Ovary (tissue), 9 donors: ENCODE data around the gene CNBP. TPM values are rescaled to one million over a fixed set of nuclear protein-coding genes. Genes with fewer than 3 reads are reported as not detected.
"Not testable (repeated sequence)": the region's sequence is repeated elsewhere in the genome, so short reads cannot be mapped to it uniquely, and the experiment has no call there.

Experiments used
- DNase-seq, 5 donors: peaks; one replicate each; pipeline ENCODE4 v3.0.0-alpha.2; 2019 to 2020
- H3K27ac ChIP-seq, 2 donors: fragments of 200-600 bp; one replicate each; pipeline versions ENCODE4 v1.5.1 to v1.8.0; 2019 to 2022
- H3K27me3 ChIP-seq: fragments of 200-600 bp; one replicate; pipeline ENCODE4 v1.8.0; 2022
- H3K36me3 ChIP-seq: fragments of 200-600 bp; sonication (generic); one replicate; pipeline ENCODE4 v1.5.1; 2019
- H3K4me1 ChIP-seq: one replicate; pipeline ENCODE4 v1.8.1; 2013; ENCODE audit warnings: mild to moderate bottlenecking, moderate library complexity; ENCODE audit not compliant: insufficient read depth
- H3K4me3 ChIP-seq: fragments of 200-600 bp; sonication (generic); one replicate; pipeline ENCODE4 v1.5.1; 2017
- H3K9me3 ChIP-seq, 2 donors: fragments of 200-600 bp in 1 of 2; sonication (generic) in 1 of 2; one replicate each; pipeline versions ENCODE4 v1.5.1 to v1.8.1; 2013 to 2019; ENCODE audit warnings: mild to moderate bottlenecking in 1 of 2, moderate library complexity in 1 of 2
- EP300 ChIP-seq: sonication (generic); formaldehyde crosslinking; IDR thresholded peaks from one replicate; pipeline ENCODE4 v1.6.1; 2017; ENCODE audit warnings: antibody characterized with exemption
- POLR2A ChIP-seq: fragments of 450-650 bp; IDR thresholded peaks from one replicate; pipeline ENCODE4 v1.6.1; 2017; ENCODE audit warnings: antibody characterized with exemption, mild to moderate bottlenecking, moderate library complexity
- WGBS, 3 donors: extraction: QIAGEN DNeasy Blood & Tissue Kit in 1 of 3; methylation state at CpG; one replicate each; pipeline versions ENCODE4 v1.1.5 to v1.1.7; 2013 to 2017; 5-methylcytosine and 5-hydroxymethylcytosine counted together
- intact Hi-C, 4 donors: fragments of 100-400 bp; cut with DNase I; formaldehyde crosslinking; loops; one replicate each; pipeline versions ENCODE4 v1.11.0 to v1.15.1; 2022 to 2023
- polyA plus RNA-seq, 2 donors: library from polyadenylated mRNA; stranded (reverse); fragments of 200-250 nt in 1 of 2; fragments of 350-450 nt in 1 of 2; fragmentation: Illumina TruSeq in 1 of 2; extraction: RNeasy Lipid Tissue Mini Kit (QIAGEN cat#74804) in 1 of 2; gene quantifications; one replicate each; pipeline ENCODE4 v1.2.3, GENCODE V29; 2013 to 2014
- total RNA-seq, 7 donors: library from RNA; depleted of rRNA in 2 of 7; stranded (reverse); fragments of >200 nt in 2 of 7; fragmentation: NEBNext Ultra II Directional in 3 of 7; extraction: Animal tissue kit (Norgen Biotek cat#: 25700) in 3 of 7; gene quantifications; one replicate each; pipeline versions ENCODE4 v1.1.0 to v1.2.4, GENCODE V29; 2016 to 2023
- TF ChIP-seq, protein P1 (sequence below), 3 donors: fragments of 450-650 bp in 2 of 3; fragments of 200-600 bp in 1 of 3; IDR thresholded peaks; one replicate each; pipeline versions ENCODE4 v1.5.1 to v1.8.0; 2016 to 2022; ENCODE audit warnings: antibody characterized with exemption in 3 of 3, mild to moderate bottlenecking in 1 of 3
- donor health status: DM: no; HTN: no; CAD: no; lungs with moderate emphysema.
- donor health status: DM: no; HTN: no; CAD: no.
- donor health status: Bipolar disorder and iron deficiency.
- donor health status: DM: yes; HTN: yes; CAD: no.
- donor health status: DM: no; HTN: no; CAD: no.
- donor health status: DM: yes; HTN: yes; CAD: no.

CNBP gene
- total and polyA plus RNA-seq, 9 donors: 383 to 540 (median 467) TPM

GRCh38 chr3:129144786-129145185 is 38.9 kb downstream of the CNBP start:
- H3K36me3 ChIP-seq: no peaks in the 10 kb centered on the region
- intact Hi-C loops: no loop called here
- H3K9me3 ChIP-seq: no peaks in the 10 kb centered on the region

DNA sequence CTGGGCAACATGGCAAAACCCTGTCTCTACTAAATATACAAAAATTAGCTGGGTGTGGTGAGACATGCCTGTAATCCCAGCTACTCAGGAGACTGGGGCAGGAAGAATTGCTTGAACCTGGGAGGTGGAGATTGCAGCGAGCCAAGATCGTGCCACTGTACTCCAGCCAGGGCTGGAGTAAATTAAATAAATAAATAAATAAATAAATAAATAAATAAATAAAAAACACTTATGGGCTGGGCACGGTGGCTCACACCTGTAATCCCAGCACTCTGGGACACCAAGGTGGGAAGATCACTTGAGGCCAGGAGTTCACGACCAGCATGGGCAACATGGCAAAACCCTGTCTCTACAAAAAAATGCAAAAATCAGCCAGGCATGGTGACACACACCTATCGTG is 42.7 kb downstream of the CNBP start:
- H3K36me3 ChIP-seq, H3K27ac ChIP-seq, H3K9me3 ChIP-seq, DNase-seq, H3K4me1 ChIP-seq, intact Hi-C loops, H3K27me3 ChIP-seq, H3K4me3 ChIP-seq: not testable (repeated sequence)
- WGBS, 3 donors: 91 to 93% (median 91%) methylated on average over 5 of the region's 5 CpGs

More at GRCh38 chr3:129144786-129145185, 38.9 kb downstream of the CNBP start:
- TF ChIP-seq POLR2A: no peak
- TF ChIP-seq EP300: no peak
- TF ChIP-seq, protein P1, sequence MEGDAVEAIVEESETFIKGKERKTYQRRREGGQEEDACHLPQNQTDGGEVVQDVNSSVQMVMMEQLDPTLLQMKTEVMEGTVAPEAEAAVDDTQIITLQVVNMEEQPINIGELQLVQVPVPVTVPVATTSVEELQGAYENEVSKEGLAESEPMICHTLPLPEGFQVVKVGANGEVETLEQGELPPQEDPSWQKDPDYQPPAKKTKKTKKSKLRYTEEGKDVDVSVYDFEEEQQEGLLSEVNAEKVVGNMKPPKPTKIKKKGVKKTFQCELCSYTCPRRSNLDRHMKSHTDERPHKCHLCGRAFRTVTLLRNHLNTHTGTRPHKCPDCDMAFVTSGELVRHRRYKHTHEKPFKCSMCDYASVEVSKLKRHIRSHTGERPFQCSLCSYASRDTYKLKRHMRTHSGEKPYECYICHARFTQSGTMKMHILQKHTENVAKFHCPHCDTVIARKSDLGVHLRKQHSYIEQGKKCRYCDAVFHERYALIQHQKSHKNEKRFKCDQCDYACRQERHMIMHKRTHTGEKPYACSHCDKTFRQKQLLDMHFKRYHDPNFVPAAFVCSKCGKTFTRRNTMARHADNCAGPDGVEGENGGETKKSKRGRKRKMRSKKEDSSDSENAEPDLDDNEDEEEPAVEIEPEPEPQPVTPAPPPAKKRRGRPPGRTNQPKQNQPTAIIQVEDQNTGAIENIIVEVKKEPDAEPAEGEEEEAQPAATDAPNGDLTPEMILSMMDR (IDR thresholded peaks at IDR 0.05): no peak
- H3K4me3 ChIP-seq: no peak overlapping the region
- H3K27me3 ChIP-seq: no peaks in the 10 kb centered on the region
- H3K4me1 ChIP-seq: no peaks in the 10 kb centered on the region
- DNase-seq: no peak
- no peak overlapping the region for H3K27ac ChIP-seq

- no peak for TF ChIP-seq POLR2A
- TF ChIP-seq, protein P1 (IDR thresholded peaks at IDR 0.05): no peak
- DNase-seq: no peak
- H3K4me3 ChIP-seq: no peak overlapping the region
- intact Hi-C loops: no loop called here
- WGBS, 3 donors: 50 to 67% (median 57%) methylated on average over 1 of the region's 1 CpG
- H3K36me3 ChIP-seq: no peaks in the 10 kb centered on the region
- no peaks in the 10 kb centered on the region for H3K9me3 ChIP-seq
- H3K27me3 ChIP-seq: no peaks in the 10 kb centered on the region
- H3K4me1 ChIP-seq: no peaks in the 10 kb centered on the region
- H3K27ac ChIP-seq: no peak overlapping the region
These were observed 43.8 kb downstream of the CNBP start for GRCh38 chr3:129139911-129140310.

GRCh38 chr3:129136275-129136674 is 47.4 kb downstream of the CNBP start:
- H3K9me3 ChIP-seq, H3K27ac ChIP-seq, H3K36me3 ChIP-seq, DNase-seq, H3K4me3 ChIP-seq, intact Hi-C loops, H3K4me1 ChIP-seq, H3K27me3 ChIP-seq: not testable (repeated sequence)
- WGBS, 3 donors: 93 to 97% (median 94%) methylated on average over 10 of the region's 10 CpGs

DNA sequence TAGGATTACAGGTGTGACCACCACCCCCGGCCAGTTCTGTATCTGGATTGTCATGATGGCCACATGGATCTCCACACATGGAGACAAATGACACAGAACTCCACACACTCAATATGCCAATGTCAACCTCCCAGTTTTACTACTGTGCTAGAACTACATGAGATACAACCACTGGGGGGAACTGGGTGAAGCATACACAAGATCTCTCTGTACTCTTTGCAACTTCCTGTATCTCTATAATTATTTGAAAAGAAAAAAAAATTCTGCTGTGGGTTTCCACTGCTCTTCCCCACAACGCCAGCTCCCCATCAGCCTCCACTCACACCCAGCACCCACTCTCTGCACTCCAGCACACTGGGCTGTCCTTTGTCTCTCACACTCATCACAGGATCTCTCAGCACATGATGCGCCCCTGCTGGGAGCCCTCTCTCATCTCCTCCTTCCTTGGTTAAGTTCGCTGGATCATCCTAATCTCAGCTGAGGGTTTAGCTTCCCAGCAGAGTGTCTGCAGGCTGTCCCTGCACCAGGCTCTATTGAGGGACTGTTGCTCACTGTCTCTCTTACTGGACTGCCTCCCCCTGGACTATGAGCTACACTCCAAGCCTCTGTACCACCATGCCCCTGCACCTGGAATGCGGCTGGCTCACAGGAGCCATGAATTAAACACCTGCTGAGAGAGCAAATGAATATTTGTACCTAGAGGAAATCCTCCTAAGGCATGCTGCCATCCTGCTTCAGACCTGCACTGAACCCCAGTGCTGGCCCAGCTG is 51.4 kb downstream of the CNBP start:
- WGBS, 3 donors: 87 to 90% (median 88%) methylated on average over 5 of the region's 5 CpGs
- H3K4me3 ChIP-seq: no peak overlapping the region
- no peak for DNase-seq
- H3K36me3 ChIP-seq: no peaks in the 10 kb centered on the region
- H3K4me1 ChIP-seq: no peaks in the 10 kb centered on the region
- intact Hi-C loops: no loop called here
- H3K27me3 ChIP-seq: no peaks in the 10 kb centered on the region
- H3K27ac ChIP-seq: no peak overlapping the region
- TF ChIP-seq EP300 (no peak), POLR2A (no peak)
- TF ChIP-seq, protein P1 (IDR thresholded peaks at IDR 0.05): no peak
- H3K9me3 ChIP-seq: no peaks in the 10 kb centered on the region
